Mesendoderm (in vitro differentiated cells): ENCODE measurements around the gene ACADL.

ENCODE experiments used
- DNase-seq: peaks from one replicate; pipeline ENCODE4 v3.0.0; 2013
- H2AK5ac ChIP-seq: 2 replicates; pipeline ENCODE4 v1.6.1; 2013; ENCODE audit warnings: low read length, inconsistent platforms
- H2BK120ac ChIP-seq: 2 replicates; pipeline ENCODE4 v1.6.1; 2013; ENCODE audit warnings: low read depth, mild to moderate bottlenecking, low read length, moderate library complexity, mixed read lengths
- H2BK15ac ChIP-seq: replicated peaks from 2 replicates; pipeline ENCODE4 v1.6.1; 2013; ENCODE audit warnings: low read depth, mild to moderate bottlenecking, moderate library complexity
- H2BK5ac ChIP-seq: 2 replicates; pipeline ENCODE4 v1.6.1; 2013; ENCODE audit warnings: low read length, inconsistent platforms
- H3K18ac ChIP-seq: 2 replicates; pipeline ENCODE4 v1.6.1; 2013; ENCODE audit warnings: mild to moderate bottlenecking, low read length, mixed read lengths
- H3K23ac ChIP-seq: one replicate; pipeline ENCODE4 v1.6.1; 2013; ENCODE audit warnings: low read length
- H3K27ac ChIP-seq: 2 replicates; pipeline ENCODE4 v1.5.1; 2013; ENCODE audit warnings: low read depth, mild to moderate bottlenecking, inconsistent platforms, low read length, moderate library complexity
- H3K27me3 ChIP-seq: 2 replicates; pipeline ENCODE4 v1.6.1; 2013; ENCODE audit warnings: low read length, control low read depth, mild to moderate bottlenecking, inconsistent platforms; ENCODE audit not compliant: insufficient read depth, poor library complexity
- H3K36me3 ChIP-seq: 2 replicates; pipeline ENCODE4 v1.6.1; 2013; ENCODE audit warnings: low read length, inconsistent platforms; ENCODE audit not compliant: control insufficient read depth, insufficient read depth
- H3K4ac ChIP-seq: one replicate; pipeline ENCODE4 v1.6.1; 2013; ENCODE audit warnings: low read depth, mild to moderate bottlenecking, low read length, moderate library complexity
- H3K4me1 ChIP-seq: 2 replicates; pipeline ENCODE4 v1.6.1; 2013; ENCODE audit warnings: low read depth, low read length, inconsistent platforms; ENCODE audit not compliant: control insufficient read depth
- H3K4me2 ChIP-seq: 2 replicates; pipeline ENCODE4 v1.6.1; 2013; ENCODE audit warnings: low read length
- H3K4me3 ChIP-seq: 2 replicates; pipeline ENCODE4 v1.5.1; 2013; ENCODE audit warnings: mild to moderate bottlenecking, low read length
- H3K56ac ChIP-seq: one replicate; pipeline ENCODE4 v1.6.1; 2013; ENCODE audit warnings: low read length
- H3K79me1 ChIP-seq: 2 replicates; pipeline ENCODE4 v1.6.1; 2013; ENCODE audit warnings: low read length, inconsistent platforms
- H3K79me2 ChIP-seq: 2 replicates; pipeline ENCODE4 v1.6.1; 2013; ENCODE audit warnings: mild to moderate bottlenecking, low read length; ENCODE audit not compliant: control insufficient read depth, insufficient read depth
- H3K9ac ChIP-seq: 2 replicates; pipeline ENCODE4 v1.6.1; 2013; ENCODE audit warnings: low read length, inconsistent platforms
- H4K5ac ChIP-seq: one replicate; pipeline ENCODE4 v1.6.1; 2013; ENCODE audit warnings: low read length
- H4K8ac ChIP-seq: one replicate; pipeline ENCODE4 v1.6.1; 2013; ENCODE audit warnings: low read depth, mild to moderate bottlenecking, control low read depth, low read length, moderate library complexity
- WGBS: extraction: QIAGEN DNeasy Blood & Tissue Kit; methylation state at CpG from one replicate; pipeline ENCODE4 v1.1.7; 2013; ENCODE audit warnings: low lambda C conversion rate, missing lambda C conversion rate; ENCODE audit not compliant: insufficient coverage; ENCODE audit errors: extremely low coverage; 5-methylcytosine and 5-hydroxymethylcytosine counted together

Gene ACADL

DNA sequence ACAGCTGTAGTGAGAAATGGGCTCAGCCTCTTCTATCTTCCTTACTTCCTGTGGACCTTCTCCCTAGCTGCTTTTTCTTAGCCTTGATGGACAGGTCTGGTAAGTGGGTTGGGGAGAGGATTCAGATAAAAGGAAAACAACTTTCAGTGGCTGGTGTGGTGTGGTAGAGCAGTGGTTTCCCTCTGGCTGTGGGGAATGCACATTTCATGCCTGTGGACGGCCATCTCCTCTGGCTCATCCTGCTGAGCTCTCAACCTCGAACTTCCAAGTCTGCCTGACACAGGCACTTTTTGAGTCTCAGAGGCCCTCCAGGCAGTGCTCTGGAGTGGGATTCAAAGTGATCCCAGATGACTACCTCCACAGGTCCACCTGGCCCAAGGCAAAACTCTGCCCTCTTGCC is 38.6 kb upstream of the ACADL start:
- H2BK5ac ChIP-seq = no peak overlapping the region
- WGBS = no CpG with 5 or more reads among the region's 2 CpGs
- no peak for DNase-seq

DNA sequence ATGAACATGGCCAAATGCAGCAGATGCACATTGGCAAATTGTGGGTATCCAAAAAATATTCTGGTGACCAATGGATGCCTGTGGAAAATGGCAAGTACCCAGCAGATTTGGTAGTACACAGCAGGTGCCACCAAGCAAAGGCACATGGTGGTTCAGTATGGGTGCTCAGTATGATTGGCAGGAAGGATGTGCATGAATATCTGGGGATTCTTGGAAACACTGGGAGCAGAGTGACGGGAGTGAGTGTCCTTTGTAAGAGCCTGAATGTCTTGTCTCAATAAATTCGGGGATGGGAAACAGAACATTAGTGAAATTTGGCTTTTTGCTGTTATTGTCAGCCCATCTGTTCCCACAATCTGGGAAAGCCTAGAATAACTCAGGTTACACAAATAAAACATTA is 36.8 kb upstream of the ACADL start:
- no peaks in the 10 kb centered on the region for H3K36me3 ChIP-seq

More for the DNA sequence above, 38.6 kb upstream of the ACADL start:
- no peak overlapping the region for H4K5ac ChIP-seq
- no peak overlapping the region for H3K4me3 ChIP-seq
- H4K8ac ChIP-seq = no peak overlapping the region
- H3K4me1 ChIP-seq = no peaks in the 10 kb centered on the region
- no peaks in the 10 kb centered on the region for H3K27me3 ChIP-seq
- no peaks in the 10 kb centered on the region for H3K79me2 ChIP-seq
- H2BK120ac ChIP-seq = no peak overlapping the region
- no peak overlapping the region for H3K27ac ChIP-seq
- H3K56ac ChIP-seq = no peak overlapping the region
- no peak overlapping the region for H2BK15ac ChIP-seq
- no peaks in the 10 kb centered on the region for H3K36me3 ChIP-seq
- H3K18ac ChIP-seq = no peak overlapping the region
- no peaks in the 10 kb centered on the region for H3K79me1 ChIP-seq
- H3K23ac ChIP-seq = no peak overlapping the region
- H3K4ac ChIP-seq = no peak overlapping the region
- no peak overlapping the region for H2AK5ac ChIP-seq
- H3K4me2 ChIP-seq = no peak overlapping the region
- no peak overlapping the region for H3K9ac ChIP-seq

DNA sequence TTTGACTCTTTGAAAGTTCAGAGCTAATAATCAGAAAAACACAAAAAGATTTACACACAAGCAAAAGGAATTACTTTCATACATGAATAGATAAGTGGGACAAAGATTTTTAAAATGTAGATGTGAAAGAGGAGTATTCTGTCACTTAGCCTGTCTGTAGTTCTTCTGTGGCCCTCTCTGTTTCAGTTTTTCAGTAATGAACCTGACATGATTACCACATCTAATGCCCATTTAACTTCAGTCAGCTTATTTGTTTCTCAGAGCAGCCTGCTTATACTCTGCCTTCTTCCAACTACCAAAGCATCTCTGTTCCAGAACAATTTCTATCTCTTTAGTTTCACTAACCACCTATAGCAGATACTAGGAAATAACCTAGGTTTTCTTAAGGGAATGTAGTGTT is 34.4 kb upstream of the ACADL start:
- no peak overlapping the region for H3K56ac ChIP-seq
- no peaks in the 10 kb centered on the region for H3K36me3 ChIP-seq
- H3K9ac ChIP-seq = no peak overlapping the region
- H2AK5ac ChIP-seq = no peak overlapping the region
- H3K4me1 ChIP-seq = no peaks in the 10 kb centered on the region
- DNase-seq = no peak
- H3K18ac ChIP-seq = no peak overlapping the region
- no peaks in the 10 kb centered on the region for H3K79me2 ChIP-seq
- no peak overlapping the region for H3K4me3 ChIP-seq
- H3K4me2 ChIP-seq = no peak overlapping the region
- no peak overlapping the region for H2BK5ac ChIP-seq
- no peak overlapping the region for H2BK120ac ChIP-seq
- no peak overlapping the region for H3K23ac ChIP-seq
- H4K5ac ChIP-seq = no peak overlapping the region
- no peak overlapping the region for H3K4ac ChIP-seq
- H4K8ac ChIP-seq = no peak overlapping the region
- H3K27ac ChIP-seq = no peak overlapping the region
- no peaks in the 10 kb centered on the region for H3K79me1 ChIP-seq
- no peaks in the 10 kb centered on the region for H3K27me3 ChIP-seq
- no peak overlapping the region for H2BK15ac ChIP-seq

More for the DNA sequence above, 36.8 kb upstream of the ACADL start:
- Histone ChIP-seq H4K8ac (no peak overlapping the region), H2BK5ac (no peak overlapping the region), H3K18ac (no peak overlapping the region), H3K4me1 (no peaks in the 10 kb centered on the region), H3K27ac (no peak overlapping the region), H3K79me1 (no peaks in the 10 kb centered on the region), H2BK15ac (no peak overlapping the region), H3K4me2 (no peak overlapping the region), H3K56ac (no peak overlapping the region), H3K4ac (no peak overlapping the region), H2AK5ac (no peak overlapping the region), H3K79me2 (no peaks in the 10 kb centered on the region), H3K4me3 (no peak overlapping the region), H3K9ac (no peak overlapping the region), H4K5ac (no peak overlapping the region), H2BK120ac (no peak overlapping the region), H3K23ac (no peak overlapping the region), H3K27me3 (no peaks in the 10 kb centered on the region)
- WGBS = no CpG with 5 or more reads among the region's 2 CpGs
- DNase-seq = no peak

DNA sequence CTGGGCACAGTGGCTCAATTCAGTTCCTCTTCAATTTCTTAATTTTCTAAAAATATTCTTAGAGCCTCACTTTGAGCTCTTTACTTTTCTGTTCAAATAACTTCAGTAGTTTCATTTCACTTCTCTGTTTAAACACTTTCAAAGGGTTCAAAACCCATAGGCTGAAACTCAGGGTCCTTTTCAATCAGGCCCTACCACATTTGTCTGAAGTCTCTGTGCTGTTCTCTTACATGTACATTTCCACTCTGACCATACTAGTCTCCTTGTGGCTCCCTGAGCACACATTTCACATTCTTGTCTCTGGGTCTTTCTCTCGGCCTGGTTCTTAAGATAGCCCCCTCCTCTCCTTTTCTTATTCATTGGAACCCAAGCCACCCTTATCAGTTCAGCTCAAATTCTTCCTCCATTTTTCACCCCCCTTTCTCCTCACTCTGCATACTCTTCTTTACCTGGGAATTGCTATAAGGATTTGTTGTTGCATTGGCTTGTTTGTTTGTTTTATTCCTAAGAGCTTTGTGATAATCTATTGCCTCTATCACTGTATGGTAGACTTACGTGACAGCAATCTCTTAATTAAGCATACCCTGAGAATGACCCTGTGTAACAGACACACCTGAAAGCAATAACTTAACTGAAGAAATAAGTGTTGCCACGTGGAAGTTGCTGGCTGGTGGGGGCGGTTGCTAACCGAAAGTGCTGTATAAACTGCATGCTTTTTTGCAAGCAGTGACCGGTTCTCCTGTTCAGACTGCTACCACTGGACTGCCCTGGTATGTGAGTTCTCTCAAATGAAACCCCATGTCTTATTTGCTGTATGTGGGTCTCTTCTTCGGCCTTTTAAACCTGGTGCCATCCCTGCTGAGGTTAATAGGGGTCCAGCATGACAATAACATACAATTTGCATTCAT is 27.7 kb upstream of the ACADL start:
- peak overlapping the region; percentile 68 for H3K18ac ChIP-seq
- no peaks in the 10 kb centered on the region for H3K27me3 ChIP-seq
- H3K23ac ChIP-seq = no peak overlapping the region
- no peaks in the 10 kb centered on the region for H3K79me1 ChIP-seq
- no peak overlapping the region for H3K56ac ChIP-seq
- WGBS = no CpG with 5 or more reads among the region's 7 CpGs
- no peak overlapping the region for H4K8ac ChIP-seq
- H2BK15ac ChIP-seq = no peak overlapping the region
- peak; percentile 11 for DNase-seq
- H3K4me2 ChIP-seq = no peak overlapping the region
- no peak overlapping the region for H2BK5ac ChIP-seq
- H3K4me3 ChIP-seq = no peak overlapping the region
- H3K9ac ChIP-seq = no peak overlapping the region
- H3K79me2 ChIP-seq = no peaks in the 10 kb centered on the region
- peaks cover 2% of the 10 kb centered on the region for H3K4me1 ChIP-seq
- H2BK120ac ChIP-seq = no peak overlapping the region
- H3K36me3 ChIP-seq = no peaks in the 10 kb centered on the region
- H3K27ac ChIP-seq = no peak overlapping the region
- no peak overlapping the region for H4K5ac ChIP-seq
- no peak overlapping the region for H3K4ac ChIP-seq
- H2AK5ac ChIP-seq = no peak overlapping the region

DNA sequence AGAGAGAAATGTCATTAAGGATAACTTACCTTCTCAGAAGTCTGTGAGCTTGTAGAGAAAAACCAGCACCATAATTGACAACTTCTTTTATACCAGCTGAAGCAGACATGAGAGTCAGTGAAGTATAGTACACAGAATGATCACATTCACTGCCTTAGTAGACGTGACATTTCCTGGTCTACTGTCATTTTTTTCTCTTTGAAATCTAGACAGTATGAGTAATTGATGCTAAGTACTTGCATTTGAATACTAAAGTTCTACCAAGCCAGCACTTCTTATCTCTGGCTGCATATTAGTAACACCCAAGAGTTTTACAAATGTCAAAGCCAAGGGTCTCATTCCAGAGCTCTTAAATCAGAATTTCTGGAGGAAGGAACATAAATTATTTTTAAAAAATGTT is 25.4 kb upstream of the ACADL start:
- H2BK15ac ChIP-seq = no peak overlapping the region
- H4K5ac ChIP-seq = no peak overlapping the region
- H2BK5ac ChIP-seq = no peak overlapping the region
- H2BK120ac ChIP-seq = no peak overlapping the region
- no peak overlapping the region for H4K8ac ChIP-seq
- H3K27ac ChIP-seq = no peak overlapping the region
- H3K27me3 ChIP-seq = no peaks in the 10 kb centered on the region
- no peaks in the 10 kb centered on the region for H3K79me1 ChIP-seq
- no peaks in the 10 kb centered on the region for H3K36me3 ChIP-seq
- no peak overlapping the region for H3K4me2 ChIP-seq
- H3K4ac ChIP-seq = no peak overlapping the region
- H3K56ac ChIP-seq = no peak overlapping the region
- H3K79me2 ChIP-seq = no peaks in the 10 kb centered on the region
- no peak overlapping the region for H3K9ac ChIP-seq
- H3K23ac ChIP-seq = no peak overlapping the region
- no peak overlapping the region for H3K4me3 ChIP-seq
- DNase-seq = no peak
- H3K18ac ChIP-seq = no peak overlapping the region
- WGBS = no CpG with 5 or more reads among the region's 1 CpG
- peaks cover 2% of the 10 kb centered on the region for H3K4me1 ChIP-seq
- H2AK5ac ChIP-seq = no peak overlapping the region

DNA sequence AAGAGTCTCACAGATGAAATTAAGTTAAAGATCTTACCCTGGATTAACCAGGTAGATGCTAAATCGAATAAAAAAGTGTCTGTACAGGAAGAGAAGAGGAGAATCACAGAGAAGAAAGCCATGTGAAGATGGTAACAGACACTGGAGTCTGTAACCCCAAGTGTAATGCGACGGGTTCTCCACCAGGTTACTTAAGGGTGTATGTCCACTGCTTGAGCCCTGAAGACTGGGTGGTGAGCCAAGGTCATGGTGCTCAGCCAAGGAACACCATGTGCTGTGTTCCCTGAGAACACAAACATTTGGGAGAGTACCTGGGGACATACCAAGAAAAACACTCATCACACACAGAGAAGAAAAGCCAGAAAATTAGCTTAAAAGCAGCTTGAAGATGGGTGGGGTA is 8.2 kb upstream of the ACADL start:
- no peak overlapping the region for H3K18ac ChIP-seq
- H3K9ac ChIP-seq = no peak overlapping the region
- H2BK15ac ChIP-seq = no peak overlapping the region
- no peaks in the 10 kb centered on the region for H3K79me1 ChIP-seq
- no peak overlapping the region for H3K56ac ChIP-seq
- no peaks in the 10 kb centered on the region for H3K27me3 ChIP-seq
- no peak overlapping the region for H3K27ac ChIP-seq
- H4K8ac ChIP-seq = no peak overlapping the region
- no peak overlapping the region for H4K5ac ChIP-seq
- no peaks in the 10 kb centered on the region for H3K79me2 ChIP-seq
- H3K4me2 ChIP-seq = no peak overlapping the region
- no peak overlapping the region for H2AK5ac ChIP-seq
- WGBS = no CpG with 5 or more reads among the region's 3 CpGs
- no peaks in the 10 kb centered on the region for H3K36me3 ChIP-seq
- H3K4me1 ChIP-seq = peaks cover 5% of the 10 kb centered on the region
- H3K4ac ChIP-seq = no peak overlapping the region
- no peak for DNase-seq
- H2BK120ac ChIP-seq = no peak overlapping the region
- no peak overlapping the region for H3K23ac ChIP-seq
- no peak overlapping the region for H2BK5ac ChIP-seq
- H3K4me3 ChIP-seq = no peak overlapping the region
